SH-SY5Y (cell line): ENCODE data around the gene ARFGAP3.

Experiments used
- GATA2 ChIP-seq: IDR thresholded peaks from 2 replicates; pipeline ENCODE4 v1.6.1; 2011; ENCODE audit warnings: mild to moderate bottlenecking, low read depth, low read length
- GATA3 ChIP-seq: IDR thresholded peaks from 2 replicates; pipeline ENCODE4 v1.6.1; 2011; ENCODE audit warnings: low read depth, mild to moderate bottlenecking, low read length, moderate library complexity

- no peak for TF ChIP-seq GATA2
- TF ChIP-seq GATA3: no peak
Observed at GRCh38 chr22:42869888-42870480, 12.9 kb upstream of the ARFGAP3 start.
